Fibroblast of peridontal ligament (primary cell): ENCODE data around the gene APLNR.

Experiments used
- DNase-seq: peaks from one replicate; pipeline ENCODE4 v3.0.0-alpha.2; 2010; ENCODE audit errors: extremely low read depth

The APLNR gene

DNA sequence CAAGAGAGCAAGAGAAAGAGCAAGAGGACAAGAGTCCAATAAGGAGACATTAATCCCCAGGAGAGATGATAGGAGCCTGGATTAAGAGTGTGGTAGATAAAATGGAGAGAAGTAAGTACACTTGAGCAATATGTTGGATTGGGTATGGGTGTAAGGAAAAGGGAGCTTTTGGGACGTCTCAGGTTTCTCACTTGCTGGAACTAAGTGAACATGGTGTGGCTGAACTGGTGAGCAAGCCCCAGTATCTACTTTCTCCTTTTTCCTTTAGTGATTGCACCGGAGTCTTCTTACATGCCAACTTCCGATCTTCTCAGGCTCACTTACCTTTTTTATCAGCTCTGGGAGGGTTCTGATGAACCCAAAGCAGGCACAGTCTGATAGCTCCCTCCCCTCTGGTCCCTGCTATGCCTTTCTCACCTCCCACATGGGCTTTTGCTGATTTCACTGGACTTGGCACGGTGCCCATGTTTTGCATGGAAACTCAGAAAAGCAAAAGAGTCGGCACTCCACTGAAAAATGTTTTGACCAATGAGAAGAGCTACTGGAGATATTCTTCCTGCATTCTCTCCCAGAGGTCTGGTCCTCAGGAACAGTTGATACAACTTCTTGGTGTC, 14.5 kb upstream of the APLNR start:
- peak; percentile 55 for DNase-seq

GRCh38 chr11:57251037-57251436, 14.0 kb upstream of the APLNR start:
- DNase-seq, result no peak

GRCh38 chr11:57249384-57250319, 12.6 kb upstream of the APLNR start:
- DNase-seq, result peak; percentile 69

- peak; percentile 64 for DNase-seq
Observed at GRCh38 chr11:57248780-57249383, 11.8 kb upstream of the APLNR start.

DNA sequence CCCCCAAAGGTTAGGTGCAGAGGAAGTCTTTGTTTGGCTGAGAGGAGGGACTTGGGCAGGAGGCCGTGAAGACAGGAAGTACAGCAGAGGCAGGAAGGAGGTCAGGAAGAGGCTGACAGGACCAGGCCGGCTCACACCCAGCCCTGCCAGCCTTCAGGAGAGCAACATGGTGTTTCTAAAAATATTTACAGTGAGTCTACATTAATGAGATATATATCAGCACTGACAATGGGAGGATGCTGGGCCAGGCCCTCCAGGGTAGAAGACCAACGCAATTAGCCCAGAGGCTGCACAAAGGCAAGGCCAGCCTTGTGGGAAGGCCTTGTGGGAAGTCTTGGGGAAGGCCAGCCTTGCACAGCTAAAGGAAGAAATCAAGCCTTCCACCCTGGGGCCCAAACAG, 7.9 kb upstream of the APLNR start:
- DNase-seq, result no peak

GRCh38 chr11:57241353-57241972, 4.4 kb upstream of the APLNR start:
- DNase-seq, result no peak

- no peak for DNase-seq
Observed at GRCh38 chr11:57240757-57241156, 3.7 kb upstream of the APLNR start.

DNA sequence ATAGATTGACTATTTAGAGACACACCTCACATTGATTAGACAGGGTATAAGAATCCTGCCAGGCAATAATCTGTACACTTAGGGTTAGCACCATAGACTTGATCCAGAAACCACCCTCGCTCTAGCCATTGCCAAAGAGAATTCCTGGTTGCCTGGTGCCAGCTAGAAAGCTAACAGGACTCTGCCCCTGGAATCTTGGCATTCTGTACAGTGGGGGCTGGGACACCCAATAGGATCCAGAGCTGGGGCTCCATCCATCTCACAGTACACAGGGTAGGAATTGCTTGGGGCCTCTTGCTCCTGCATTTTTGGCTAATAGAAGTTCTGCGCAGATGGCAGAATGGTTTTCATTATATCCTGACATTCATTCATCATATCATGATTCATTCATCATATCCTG, 3.0 kb upstream of the APLNR start:
- no peak for DNase-seq

DNA sequence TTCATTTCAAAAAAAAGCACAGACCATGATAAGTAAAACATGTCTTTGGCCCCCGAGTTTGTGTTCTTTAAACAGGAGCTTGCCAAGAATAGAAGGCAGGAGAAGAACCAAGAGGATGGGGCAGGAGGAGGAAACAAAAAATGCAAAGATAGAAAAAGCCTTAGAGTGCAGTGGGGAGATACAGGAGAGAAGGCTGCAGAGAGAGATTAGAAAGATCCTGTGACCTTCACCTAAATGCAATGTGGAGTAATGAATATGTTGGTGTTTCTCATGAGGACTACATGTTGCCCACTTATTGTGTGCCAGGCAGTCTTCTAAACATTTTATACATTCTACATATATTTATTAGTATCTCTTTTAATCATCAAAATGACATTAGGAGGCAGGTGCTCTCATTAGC, 2.3 kb upstream of the APLNR start:
- no peak for DNase-seq

DNA sequence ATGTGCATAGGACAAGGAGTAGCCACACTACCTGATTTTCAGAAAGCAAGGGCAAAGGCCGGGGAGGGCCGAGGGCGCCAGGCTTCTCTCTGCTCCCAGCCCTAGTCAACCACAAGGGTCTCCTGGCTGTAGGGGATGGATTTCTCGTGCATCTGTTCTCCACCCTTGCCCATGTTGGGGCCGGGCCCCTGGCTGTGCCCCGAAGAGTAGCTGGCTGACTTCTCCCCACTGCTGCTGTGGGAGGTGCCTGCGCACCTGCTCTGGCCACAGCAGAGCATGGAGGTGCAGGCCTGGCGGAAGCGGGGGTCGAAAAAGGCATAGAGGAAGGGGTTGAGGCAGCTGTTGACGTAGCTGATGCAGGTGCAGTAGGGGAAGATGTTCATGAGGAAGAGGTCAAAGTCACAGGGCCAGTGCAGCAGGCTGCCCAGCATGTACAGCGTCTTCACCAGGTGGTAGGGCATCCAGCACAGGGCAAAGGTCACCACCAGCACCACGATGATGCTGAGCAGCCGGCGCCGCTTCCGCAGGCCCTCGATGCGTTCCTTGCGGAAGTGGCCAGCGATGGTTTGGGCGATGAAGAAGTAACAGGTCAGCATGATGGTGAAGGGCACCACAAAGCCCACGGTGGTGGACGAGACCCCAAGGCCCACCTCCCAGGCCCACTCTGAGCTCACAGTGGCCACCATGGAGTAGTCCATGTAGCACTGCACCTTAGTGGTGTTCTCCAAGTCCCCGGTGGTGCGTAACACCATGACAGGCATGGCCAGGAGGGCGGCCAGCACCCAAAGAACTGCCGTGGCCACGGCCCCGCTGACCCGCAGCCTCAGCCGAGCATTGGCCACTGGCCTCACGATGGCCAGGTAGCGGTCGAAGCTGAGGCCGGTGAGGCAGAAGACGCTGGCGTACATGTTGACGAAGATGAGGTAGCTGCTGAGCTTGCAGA, 1.0 kb downstream of the APLNR start:
- no peak for DNase-seq

GRCh38 chr11:57233702-57234101, 3.3 kb downstream of the APLNR start:
- no peak for DNase-seq

- DNase-seq, result no peak
Observed at GRCh38 chr11:57231539-57232253, 5.4 kb downstream of the APLNR start.

DNA sequence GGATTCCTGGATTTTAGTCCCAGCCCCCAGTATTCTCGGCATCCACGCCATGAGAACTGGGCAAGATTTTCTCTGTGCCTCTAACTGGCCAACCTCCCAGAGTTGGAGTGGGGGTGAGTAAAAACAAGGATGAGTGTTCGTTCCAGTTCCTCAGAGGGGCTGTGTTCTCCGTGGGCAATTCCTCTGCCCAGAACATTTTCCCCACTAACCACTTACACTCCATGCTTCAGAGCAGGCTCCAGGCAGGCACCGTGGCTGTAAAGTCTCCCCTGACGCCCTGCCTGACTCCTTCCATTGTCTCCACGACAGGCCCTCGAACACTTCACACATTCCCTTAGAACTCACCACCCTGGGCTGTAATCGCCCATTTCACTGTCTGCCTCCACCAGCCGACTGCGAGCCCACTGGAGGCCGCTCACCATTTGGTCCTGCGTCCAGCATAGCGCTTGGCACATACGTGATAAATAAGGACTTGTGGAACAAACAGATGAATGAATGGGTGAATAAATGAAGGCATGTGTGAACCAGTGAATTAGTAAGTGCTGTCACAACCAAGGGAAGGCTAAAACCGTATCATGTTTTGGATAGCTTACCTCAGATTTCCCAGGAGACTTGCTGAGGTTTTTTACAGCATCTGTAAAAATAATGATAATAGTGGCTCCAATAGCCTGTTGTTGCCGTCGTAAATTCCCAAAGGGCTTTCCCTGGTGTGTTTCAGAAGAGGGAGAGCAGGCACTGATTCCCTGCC, 6.1 kb downstream of the APLNR start:
- no peak for DNase-seq

- DNase-seq, result no peak
Observed at GRCh38 chr11:57230316-57230715, 6.7 kb downstream of the APLNR start.

GRCh38 chr11:57228600-57228999, 8.4 kb downstream of the APLNR start:
- no peak for DNase-seq

- DNase-seq, result no peak
Observed at GRCh38 chr11:57224537-57224936, 12.5 kb downstream of the APLNR start.

DNA sequence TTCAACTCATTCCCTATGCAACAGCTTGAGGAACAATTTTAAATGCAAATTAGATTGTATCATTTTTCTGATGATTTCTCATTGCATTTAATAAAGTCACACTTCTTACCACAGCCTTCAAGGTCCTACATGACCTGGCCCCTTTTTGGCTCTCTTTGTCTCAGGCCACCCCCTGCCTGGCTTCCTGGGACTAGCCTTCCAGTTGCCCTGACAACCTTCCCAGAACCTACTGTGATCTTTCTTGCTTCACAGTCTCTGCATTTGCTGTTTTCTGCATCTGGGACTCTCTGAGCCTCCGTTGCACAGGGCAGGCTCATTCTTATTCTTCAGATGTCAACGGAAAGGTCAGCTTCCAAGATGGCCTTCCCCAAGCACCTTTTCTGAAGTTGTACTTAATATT, 12.9 kb downstream of the APLNR start:
- DNase-seq, result no peak

DNA sequence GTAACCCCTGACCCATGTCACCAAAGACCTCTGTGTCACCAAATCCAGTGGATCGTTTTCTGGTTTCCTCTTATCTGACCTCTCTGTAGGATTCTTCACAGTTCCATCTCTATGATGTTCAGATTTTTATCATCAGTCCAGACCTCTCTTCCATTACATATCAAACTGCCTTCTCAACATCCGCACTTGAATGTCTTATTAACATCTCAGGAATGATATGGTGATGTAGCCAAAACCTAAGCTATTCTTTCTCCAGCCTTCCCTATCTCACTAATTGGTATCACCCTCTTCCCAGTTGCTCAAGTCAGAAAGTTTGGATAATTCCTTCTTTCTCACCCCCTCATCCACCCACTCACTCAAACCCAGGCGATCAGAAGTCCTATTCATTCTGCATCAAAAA, 13.4 kb downstream of the APLNR start:
- DNase-seq, result no peak

- DNase-seq, result no peak
Observed at GRCh38 chr11:57222239-57222638, 14.8 kb downstream of the APLNR start.
